HG03432 (cell line): ENCODE results near the gene VEGFD.

Experiments used
- ATAC-seq: cut with Tn5 transposase; IDR thresholded peaks from one replicate; pipeline ENCODE4 v1.9.1; 2021; ENCODE audit warnings: mild to moderate bottlenecking, moderate library complexity; ENCODE audit not compliant: unreplicated experiment

VEGFD gene

GRCh38 chrX:15366506-15367352 is 17.5 kb downstream of the VEGFD start:
- ATAC-seq: no peak

GRCh38 chrX:15359701-15360100 is 24.5 kb downstream of the VEGFD start:
- no peak for ATAC-seq

GRCh38 chrX:15358533-15358932 is 25.7 kb downstream of the VEGFD start:
- ATAC-seq: no peak

GRCh38 chrX:15356444-15356843 is 27.8 kb downstream of the VEGFD start:
- no peak for ATAC-seq

- ATAC-seq: no peak
Measured at GRCh38 chrX:15350329-15350996, 33.8 kb downstream of the VEGFD start.

- ATAC-seq: no peak
Measured at GRCh38 chrX:15349046-15349445, 35.2 kb downstream of the VEGFD start.

- ATAC-seq: no peak
Measured at GRCh38 chrX:15345976-15346375, 38.2 kb downstream of the VEGFD start.

- ATAC-seq: no peak
Measured at GRCh38 chrX:15344106-15344505, 40.1 kb downstream of the VEGFD start.

- no peak for ATAC-seq
Measured at GRCh38 chrX:15343075-15343476, 41.1 kb downstream of the VEGFD start.

GRCh38 chrX:15340867-15341266 is 43.3 kb downstream of the VEGFD start:
- no peak for ATAC-seq

- ATAC-seq: no peak
Measured at GRCh38 chrX:15336023-15336413, 48.2 kb downstream of the VEGFD start.

GRCh38 chrX:15335135-15336022 is 48.8 kb downstream of the VEGFD start, which contains the start of gene PIGA:
Gene PIGA, minus strand, starts transcription at chrX:15335523. Its CDS starts 3,593 bp downstream, at chrX:15331930.
- peak; percentile 99 for ATAC-seq

GRCh38 chrX:15334561-15334960 is 49.7 kb downstream of the VEGFD start:
- ATAC-seq: no peak

GRCh38 chrX:15328821-15329220 is 55.4 kb downstream of the VEGFD start:
- no peak for ATAC-seq

- no peak for ATAC-seq
Measured at GRCh38 chrX:15328131-15328530, 56.1 kb downstream of the VEGFD start.

- ATAC-seq: no peak
Measured at GRCh38 chrX:15322472-15322871, 61.7 kb downstream of the VEGFD start.

- no peak for ATAC-seq
Measured at GRCh38 chrX:15322072-15322471, 62.1 kb downstream of the VEGFD start.

- ATAC-seq: no peak
Measured at GRCh38 chrX:15321447-15321846, 62.8 kb downstream of the VEGFD start.

- ATAC-seq: no peak
Measured at GRCh38 chrX:15320297-15320696, 63.9 kb downstream of the VEGFD start.

- ATAC-seq: no peak
Measured at GRCh38 chrX:15319075-15319474, 65.1 kb downstream of the VEGFD start.

- no peak for ATAC-seq
Measured at GRCh38 chrX:15315509-15315908, 68.7 kb downstream of the VEGFD start, which contains the start of gene ASB11. Gene ASB11, minus strand, starts transcription at chrX:15315640. Its CDS starts 35 bp downstream, at chrX:15315605.
